Smooth muscle cell (in vitro differentiated cells): ENCODE data around the gene RBBP8NL. TPM values are rescaled to one million over a fixed set of nuclear protein-coding genes. Genes with fewer than 3 reads are reported as not detected.

Experiments
- DNase-seq: peaks from one replicate; lab custom pipeline; 2025; ENCODE audit not compliant: unreplicated experiment; lab: John Stamatoyannopoulos, UW
- H2AFZ ChIP-seq: fragments of 200-600 bp; sonication (generic); 2 replicates; pipeline ENCODE4 v1.6.0; 2016; ENCODE audit warnings: antibody characterized with exemption, low read depth, mild to moderate bottlenecking
- H3F3A ChIP-seq: fragments of 200-600 bp; sonication (generic); 2 replicates; pipeline ENCODE4 v1.6.0; 2017; ENCODE audit warnings: antibody characterized with exemption, low read depth
- H3K27ac ChIP-seq: fragments of 200-600 bp; sonication (generic); 2 replicates; pipeline ENCODE4 v1.5.1; 2016; ENCODE audit warnings: low read depth, mild to moderate bottlenecking
- H3K27me3 ChIP-seq: fragments of 200-600 bp; sonication (generic); 2 replicates; pipeline ENCODE4 v1.6.1; 2016; ENCODE audit warnings: low read depth, mild to moderate bottlenecking
- H3K36me3 ChIP-seq: fragments of 200-600 bp; sonication (generic); 2 replicates; pipeline ENCODE4 v1.5.1; 2016; ENCODE audit warnings: low read depth
- H3K4me1 ChIP-seq: fragments of 200-600 bp; sonication (generic); 2 replicates; pipeline ENCODE4 v1.5.1; 2016; ENCODE audit warnings: low read depth
- H3K4me2 ChIP-seq: fragments of 200-600 bp; sonication (generic); 2 replicates; pipeline ENCODE4 v1.6.0; 2016; ENCODE audit warnings: mild to moderate bottlenecking
- H3K4me3 ChIP-seq: fragments of 200-600 bp; sonication (generic); 2 replicates; pipeline ENCODE4 v1.5.1; 2016; ENCODE audit warnings: mild to moderate bottlenecking
- H3K79me2 ChIP-seq: fragments of 200-600 bp; sonication (generic); 2 replicates; pipeline ENCODE4 v1.6.0; 2016; ENCODE audit warnings: low read depth, mild to moderate bottlenecking
- H3K9ac ChIP-seq: fragments of 200-600 bp; sonication (generic); 2 replicates; pipeline ENCODE4 v1.6.0; 2016; ENCODE audit warnings: low read depth
- H3K9me3 ChIP-seq: fragments of 200-600 bp; sonication (generic); replicated peaks from 2 replicates; pipeline ENCODE4 v1.5.1; 2016; ENCODE audit warnings: low read depth
- H4K20me1 ChIP-seq: fragments of 200-600 bp; sonication (generic); 2 replicates; pipeline ENCODE4 v1.6.0; 2016; ENCODE audit warnings: low read depth
- WGBS: methylation state at CpG from one replicate; pipeline ENCODE4 v1.1.7; 2016; ENCODE audit warnings: low lambda C conversion rate; 5-methylcytosine and 5-hydroxymethylcytosine counted together
- polyA plus RNA-seq: library from polyadenylated mRNA; unstranded; fragments of >200 nt; fragmentation: Nextera tagmentation; extraction: Ambion mirVana; gene quantifications from 2 replicates; pipeline ENCODE4 v1.2.1, GENCODE V29; 2016
- total RNA-seq: library from RNA; depleted of rRNA; stranded (reverse); fragments of >200 nt; gene quantifications from 2 replicates; pipeline ENCODE4 v1.2.3, GENCODE V29; 2014
- TF ChIP-seq, protein P1 (sequence below): fragments of 200-600 bp; sonication (generic); IDR thresholded peaks from 2 replicates; pipeline ENCODE4 v1.5.1; 2017; ENCODE audit warnings: borderline replicate concordance, mild to moderate bottlenecking, antibody characterized with exemption; ENCODE audit not compliant: insufficient read depth, poor library complexity, severe bottlenecking

RBBP8NL gene
- total and polyA plus RNA-seq, 2 experiments from 2014 or later = 0.40 TPM; not detected in 1

DNA sequence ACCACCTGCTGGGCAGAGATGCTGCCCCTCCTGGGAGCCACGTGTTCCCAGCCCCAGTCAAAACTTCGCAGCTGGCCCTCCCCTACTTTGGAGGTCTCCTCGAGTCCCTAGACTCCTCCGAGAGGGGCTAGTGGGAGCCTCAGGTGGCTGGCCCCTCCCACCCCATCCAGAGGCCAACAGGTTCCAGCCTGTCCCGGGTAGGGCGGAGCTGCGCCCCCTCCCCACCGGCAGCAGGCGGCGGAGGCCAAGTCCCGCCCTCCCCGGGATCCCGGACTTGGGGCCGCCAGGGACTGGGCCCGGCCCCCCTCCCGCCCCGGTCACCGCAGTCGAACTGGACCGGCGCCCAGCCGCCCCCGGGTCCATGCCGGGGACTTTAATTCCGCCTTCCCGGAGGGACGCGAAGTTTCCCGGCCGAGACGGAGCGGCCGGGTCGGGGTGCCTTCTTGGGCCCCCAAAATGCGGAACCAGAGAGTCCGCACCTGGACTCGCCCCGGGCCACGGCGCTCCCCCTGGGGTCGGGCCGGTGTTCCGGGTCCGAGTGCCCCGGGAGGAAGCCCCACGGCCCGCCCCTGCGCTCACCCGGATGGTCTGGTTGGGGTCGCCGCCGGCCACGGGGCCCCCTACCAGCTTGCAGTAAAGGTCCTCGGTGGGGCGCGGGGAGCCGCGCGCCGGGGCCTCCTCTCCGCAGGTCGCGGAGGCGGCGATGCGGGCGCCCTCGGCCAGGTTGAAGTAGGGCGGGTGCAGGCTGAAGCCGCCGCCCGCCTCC lies 60.8 kb downstream of the RBBP8NL start:
- H3K4me1 ChIP-seq = peaks cover 79% of the 10 kb centered on the region
- no peaks in the 10 kb centered on the region for H3K36me3 ChIP-seq
- TF ChIP-seq, protein P1, sequence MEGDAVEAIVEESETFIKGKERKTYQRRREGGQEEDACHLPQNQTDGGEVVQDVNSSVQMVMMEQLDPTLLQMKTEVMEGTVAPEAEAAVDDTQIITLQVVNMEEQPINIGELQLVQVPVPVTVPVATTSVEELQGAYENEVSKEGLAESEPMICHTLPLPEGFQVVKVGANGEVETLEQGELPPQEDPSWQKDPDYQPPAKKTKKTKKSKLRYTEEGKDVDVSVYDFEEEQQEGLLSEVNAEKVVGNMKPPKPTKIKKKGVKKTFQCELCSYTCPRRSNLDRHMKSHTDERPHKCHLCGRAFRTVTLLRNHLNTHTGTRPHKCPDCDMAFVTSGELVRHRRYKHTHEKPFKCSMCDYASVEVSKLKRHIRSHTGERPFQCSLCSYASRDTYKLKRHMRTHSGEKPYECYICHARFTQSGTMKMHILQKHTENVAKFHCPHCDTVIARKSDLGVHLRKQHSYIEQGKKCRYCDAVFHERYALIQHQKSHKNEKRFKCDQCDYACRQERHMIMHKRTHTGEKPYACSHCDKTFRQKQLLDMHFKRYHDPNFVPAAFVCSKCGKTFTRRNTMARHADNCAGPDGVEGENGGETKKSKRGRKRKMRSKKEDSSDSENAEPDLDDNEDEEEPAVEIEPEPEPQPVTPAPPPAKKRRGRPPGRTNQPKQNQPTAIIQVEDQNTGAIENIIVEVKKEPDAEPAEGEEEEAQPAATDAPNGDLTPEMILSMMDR = no peak
- no peak overlapping the region for H2AFZ ChIP-seq
- peak overlapping the region; percentile 66 for H3K9ac ChIP-seq
- peak overlapping the region; percentile 99 for H3K4me2 ChIP-seq
- no peak overlapping the region for H3K27ac ChIP-seq
- no peaks in the 10 kb centered on the region for H3K27me3 ChIP-seq
- H3K79me2 ChIP-seq = peaks cover 14% of the 10 kb centered on the region
- no peaks in the 10 kb centered on the region for H3K9me3 ChIP-seq
- H4K20me1 ChIP-seq = peaks cover 55% of the 10 kb centered on the region
- WGBS = 1% methylated on average over 47 of the region's 72 CpGs
- no peaks in the 10 kb centered on the region for H3F3A ChIP-seq
- H3K4me3 ChIP-seq = peak overlapping the region; percentile 82
- DNase-seq = no peak

DNA sequence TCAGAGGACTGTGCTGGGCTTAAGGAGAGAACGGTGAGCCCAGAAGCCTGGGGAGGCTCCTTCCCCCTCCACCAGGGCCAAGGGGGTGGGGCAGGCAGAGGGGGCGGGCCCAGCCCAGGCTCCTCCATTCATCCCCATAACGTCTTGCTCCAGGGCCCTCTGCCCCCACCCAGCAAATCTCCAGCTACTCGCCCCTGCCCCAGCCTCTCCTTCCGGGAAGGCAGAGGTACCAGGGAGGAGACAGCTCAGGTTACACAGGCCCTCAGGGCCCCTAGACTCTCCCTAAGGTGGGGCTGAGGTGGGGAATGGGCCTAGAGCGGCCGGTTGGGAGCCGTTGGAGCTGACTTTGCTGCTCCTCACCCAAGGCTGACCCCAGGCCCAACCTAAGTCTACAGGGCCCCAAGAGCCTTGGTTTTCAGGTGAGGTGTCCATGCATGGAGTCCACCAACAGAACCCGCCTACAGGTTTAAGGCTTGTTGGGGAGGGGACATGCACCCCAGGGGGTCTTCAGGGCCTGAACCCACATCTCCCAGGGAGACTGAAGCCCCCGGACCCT lies 61.4 kb downstream of the RBBP8NL start:
- Histone ChIP-seq H4K20me1 (peaks cover 61% of the 10 kb centered on the region), H3K27ac (peak overlapping the region; percentile 47), H3K4me1 (peaks cover 85% of the 10 kb centered on the region), H3K79me2 (peaks cover 14% of the 10 kb centered on the region), H3K36me3 (no peaks in the 10 kb centered on the region), H3K27me3 (no peaks in the 10 kb centered on the region), H3F3A (no peaks in the 10 kb centered on the region), H3K4me3 (peak overlapping the region; percentile 82), H2AFZ (no peak overlapping the region), H3K4me2 (peak overlapping the region; percentile 99), H3K9ac (peak overlapping the region; percentile 66), H3K9me3 (no peaks in the 10 kb centered on the region)
- TF ChIP-seq, protein P1 = no peak
- no peak for DNase-seq
- 10% methylated on average over 10 of the region's 10 CpGs for WGBS

DNA sequence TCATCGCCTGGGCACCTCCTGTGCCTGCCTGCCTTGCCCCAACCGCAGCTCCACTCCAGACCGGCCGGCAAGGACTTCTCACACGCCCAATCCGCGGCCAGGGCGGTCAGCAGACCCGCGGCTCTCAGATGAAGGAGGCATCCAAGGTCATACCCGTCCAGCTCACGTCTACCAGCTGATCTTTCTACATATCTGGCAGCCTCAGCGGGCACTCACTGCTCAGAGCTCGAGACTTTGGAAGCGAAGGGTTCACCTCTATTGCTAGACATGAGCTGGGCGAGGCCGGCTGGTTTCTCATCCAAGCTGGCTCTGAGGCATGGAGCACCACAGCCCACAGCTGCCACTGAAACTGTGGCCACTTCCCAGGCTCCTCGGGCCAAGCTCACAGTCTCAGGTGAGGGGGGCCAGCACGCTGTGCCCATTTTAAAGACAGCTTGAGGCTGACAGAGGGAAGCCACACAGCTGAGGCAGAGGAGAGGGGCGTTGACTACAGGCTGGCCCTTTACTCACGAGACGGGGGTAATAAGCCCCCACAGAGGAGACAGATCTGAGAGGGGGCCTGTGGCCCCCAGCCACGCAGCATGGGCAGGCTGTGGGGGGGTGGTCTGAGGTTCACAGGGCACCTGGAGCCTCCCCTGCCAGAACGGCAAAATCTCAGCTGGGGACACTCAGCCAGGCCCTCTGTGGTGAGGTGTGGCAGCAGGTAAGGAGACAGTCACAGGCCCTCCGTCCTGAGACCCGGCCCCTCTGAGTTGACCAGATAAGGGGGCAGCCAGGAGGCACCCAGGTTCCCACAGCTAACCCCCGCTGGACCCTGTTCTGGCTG lies 62.2 kb downstream of the RBBP8NL start:
- Histone ChIP-seq H3K27me3 (no peaks in the 10 kb centered on the region), H3K27ac (peak overlapping the region; percentile 47), H3K9me3 (no peaks in the 10 kb centered on the region), H2AFZ (no peak overlapping the region), H3K9ac (no peak overlapping the region), H3K79me2 (peaks cover 14% of the 10 kb centered on the region), H3F3A (no peaks in the 10 kb centered on the region), H3K36me3 (no peaks in the 10 kb centered on the region), H3K4me3 (peak overlapping the region; percentile 82), H3K4me1 (peaks cover 77% of the 10 kb centered on the region), H4K20me1 (peaks cover 64% of the 10 kb centered on the region), H3K4me2 (peak overlapping the region; percentile 99)
- WGBS = 87% methylated on average over 27 of the region's 27 CpGs
- TF ChIP-seq, protein P1 = no peak
- no peak for DNase-seq
